PC-3 (cell line): ENCODE results near the gene EPS8. TPM values are rescaled to one million over a fixed set of nuclear protein-coding genes. Genes with fewer than 3 reads are reported as not detected.

Experiments used
- ATAC-seq: fragments of 200-7000 bp; cut with Tn5 transposase; 2 replicates; pipeline ENCODE4 v1.9.1; 2020; ENCODE audit warnings: mild to moderate bottlenecking, moderate library complexity
- BruUV-seq: library from RNA; stranded (reverse); fragments of 400-500 nt; replicated peaks from 2 replicates; lab custom pipeline; 2021; lab: Mats Ljungman, UMichigan
- CTCF ChIA-PET: fragments of 300-600 bp; sonication (Branson Sonifier 250); formaldehyde crosslinking; loops from one replicate; lab custom pipeline; 2022; ENCODE audit warnings: antibody characterized with exemption; lab: Charles Lee
- POLR2A ChIA-PET: fragments of 300-600 bp; sonication (Branson Sonifier 250); formaldehyde crosslinking; loops from one replicate; lab custom pipeline; 2022; ENCODE audit warnings: antibody characterized with exemption; ENCODE audit not compliant: unreplicated experiment; lab: Charles Lee
- DNase-seq: peaks from one replicate; pipeline ENCODE4 v3.0.0-alpha.2; 2015
- H2AFZ ChIP-seq: fragments of 300-600 bp; sonication (generic); 2 replicates; pipeline ENCODE4 v1.6.0; 2016; ENCODE audit warnings: antibody characterized with exemption, low read length
- H3F3A ChIP-seq: fragments of 300-600 bp; sonication (generic); one replicate; pipeline ENCODE4 v1.6.0; 2017; ENCODE audit warnings: antibody characterized with exemption, low read length, control low read depth, mild to moderate bottlenecking; ENCODE audit not compliant: unreplicated experiment
- H3K27ac ChIP-seq: fragments of 300-600 bp; sonication (generic); 2 replicates; pipeline ENCODE4 v1.5.1; 2016; ENCODE audit warnings: mild to moderate bottlenecking, low read length
- H3K27me3 ChIP-seq: fragments of 300-600 bp; sonication (generic); 2 replicates; pipeline ENCODE4 v1.6.1; 2016; ENCODE audit warnings: low read length, mixed read lengths
- H3K36me3 ChIP-seq: fragments of 300-600 bp; sonication (generic); 2 replicates; pipeline ENCODE4 v1.6.1; 2016; ENCODE audit warnings: low read depth, mixed run types, low read length, mixed read lengths
- H3K4me1 ChIP-seq: fragments of 300-600 bp; sonication (generic); 2 replicates; pipeline ENCODE4 v1.5.1; 2016; ENCODE audit warnings: low read length; ENCODE audit not compliant: insufficient read depth
- H3K4me2 ChIP-seq: fragments of 300-600 bp; sonication (generic); 2 replicates; pipeline ENCODE4 v1.6.0; 2016; ENCODE audit warnings: low read length
- H3K4me3 ChIP-seq: fragments of 300-600 bp; sonication (generic); 2 replicates; pipeline ENCODE4 v1.5.1; 2016; ENCODE audit warnings: mild to moderate bottlenecking, low read length, mixed read lengths
- H3K79me2 ChIP-seq: fragments of 300-600 bp; sonication (generic); 2 replicates; pipeline ENCODE4 v1.6.1; 2017; ENCODE audit warnings: low read length, mixed read lengths
- H3K9ac ChIP-seq: fragments of 300-600 bp; sonication (generic); 2 replicates; pipeline ENCODE4 v1.6.0; 2016; ENCODE audit warnings: mild to moderate bottlenecking, low read length
- H3K9me2 ChIP-seq: fragments of 300-600 bp; sonication (generic); replicated peaks from 2 replicates; pipeline ENCODE4 v1.6.1; 2016; ENCODE audit warnings: mixed run types, low read length, mixed read lengths
- H3K9me3 ChIP-seq: fragments of 300-600 bp; sonication (generic); 2 replicates; pipeline ENCODE4 v1.6.1; 2016; ENCODE audit warnings: low read length, mixed read lengths
- H4K20me1 ChIP-seq: fragments of 300-600 bp; sonication (generic); 2 replicates; pipeline ENCODE4 v1.6.1; 2016; ENCODE audit warnings: low read length, mixed read lengths
- EZH2 ChIP-seq: fragments of 300-600 bp; sonication (generic); IDR thresholded peaks from one replicate; pipeline ENCODE4 v1.6.1; 2017; ENCODE audit warnings: antibody characterized with exemption, mild to moderate bottlenecking, low read length; ENCODE audit not compliant: unreplicated experiment
- EZH2phosphoT487 ChIP-seq: fragments of 300-600 bp; sonication (generic); IDR thresholded peaks from 2 replicates; pipeline ENCODE4 v1.6.1; 2018; ENCODE audit warnings: mild to moderate bottlenecking, antibody characterized with exemption, low read length, borderline replicate concordance
- intact Hi-C: fragments of 100-400 bp; cut with micrococcal nuclease; formaldehyde crosslinking; loops from 2 replicates; pipeline ENCODE4 v1.9.0; 2023
- total RNA-seq: library from RNA; depleted of rRNA; stranded (reverse); fragments of >200 nt; gene quantifications from 2 replicates; pipeline ENCODE4 v1.2.3, GENCODE V29; 2014
- TF ChIP-seq, protein P1 (sequence below): fragments of 300-600 bp; sonication (generic); conservative IDR thresholded peaks from 2 replicates; pipeline ENCODE4 v1.5.1; 2017; ENCODE audit warnings: antibody characterized with exemption, low read depth, mild to moderate bottlenecking, low read length

Gene EPS8
- total RNA-seq, 1 experiment from 2014 or later, result 47.4 TPM

DNA sequence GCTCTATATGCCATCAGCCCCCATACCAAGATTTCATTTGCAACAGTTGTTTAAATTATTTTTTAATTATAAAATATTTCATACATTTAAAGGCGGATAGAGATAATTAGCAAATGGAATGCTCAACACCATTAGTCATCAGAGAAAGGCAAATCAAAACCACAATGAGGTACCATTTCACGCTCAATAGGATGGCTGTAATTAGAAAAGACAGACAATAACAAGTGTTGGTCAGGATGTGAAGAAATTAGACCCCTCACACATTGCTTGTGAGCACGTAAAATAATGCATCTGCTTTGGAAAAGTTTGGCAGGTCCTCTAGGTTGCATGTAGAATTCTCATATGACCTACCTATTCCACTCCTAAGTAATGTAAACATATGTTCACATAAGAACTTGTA, 35.3 kb upstream of the EPS8 start:
- ChIA-PET CTCF (no interaction called here), POLR2A (no interaction called here)
- no peak overlapping the region for H2AFZ ChIP-seq
- no peaks in the 10 kb centered on the region for H3K9me2 ChIP-seq
- no TSS peak for BruUV-seq
- DNase-seq, result no peak
- H3K9ac ChIP-seq, result no peak overlapping the region
- H4K20me1 ChIP-seq, result no peaks in the 10 kb centered on the region
- H3K4me1 ChIP-seq, result peaks cover 6% of the 10 kb centered on the region
- no peaks in the 10 kb centered on the region for H3K79me2 ChIP-seq
- H3F3A ChIP-seq, result no peaks in the 10 kb centered on the region
- no peak for TF ChIP-seq EZH2
- TF ChIP-seq, protein P1, sequence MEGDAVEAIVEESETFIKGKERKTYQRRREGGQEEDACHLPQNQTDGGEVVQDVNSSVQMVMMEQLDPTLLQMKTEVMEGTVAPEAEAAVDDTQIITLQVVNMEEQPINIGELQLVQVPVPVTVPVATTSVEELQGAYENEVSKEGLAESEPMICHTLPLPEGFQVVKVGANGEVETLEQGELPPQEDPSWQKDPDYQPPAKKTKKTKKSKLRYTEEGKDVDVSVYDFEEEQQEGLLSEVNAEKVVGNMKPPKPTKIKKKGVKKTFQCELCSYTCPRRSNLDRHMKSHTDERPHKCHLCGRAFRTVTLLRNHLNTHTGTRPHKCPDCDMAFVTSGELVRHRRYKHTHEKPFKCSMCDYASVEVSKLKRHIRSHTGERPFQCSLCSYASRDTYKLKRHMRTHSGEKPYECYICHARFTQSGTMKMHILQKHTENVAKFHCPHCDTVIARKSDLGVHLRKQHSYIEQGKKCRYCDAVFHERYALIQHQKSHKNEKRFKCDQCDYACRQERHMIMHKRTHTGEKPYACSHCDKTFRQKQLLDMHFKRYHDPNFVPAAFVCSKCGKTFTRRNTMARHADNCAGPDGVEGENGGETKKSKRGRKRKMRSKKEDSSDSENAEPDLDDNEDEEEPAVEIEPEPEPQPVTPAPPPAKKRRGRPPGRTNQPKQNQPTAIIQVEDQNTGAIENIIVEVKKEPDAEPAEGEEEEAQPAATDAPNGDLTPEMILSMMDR, result no peak
- TF ChIP-seq EZH2phosphoT487, result no peak
- intact Hi-C loops, result no loop called here
- no peak overlapping the region for H3K27ac ChIP-seq
- H3K27me3 ChIP-seq, result no peaks in the 10 kb centered on the region
- H3K9me3 ChIP-seq, result no peaks in the 10 kb centered on the region
- ATAC-seq, result no peak
- H3K4me2 ChIP-seq, result no peak overlapping the region
- no peaks in the 10 kb centered on the region for H3K36me3 ChIP-seq
- no peak overlapping the region for H3K4me3 ChIP-seq

DNA sequence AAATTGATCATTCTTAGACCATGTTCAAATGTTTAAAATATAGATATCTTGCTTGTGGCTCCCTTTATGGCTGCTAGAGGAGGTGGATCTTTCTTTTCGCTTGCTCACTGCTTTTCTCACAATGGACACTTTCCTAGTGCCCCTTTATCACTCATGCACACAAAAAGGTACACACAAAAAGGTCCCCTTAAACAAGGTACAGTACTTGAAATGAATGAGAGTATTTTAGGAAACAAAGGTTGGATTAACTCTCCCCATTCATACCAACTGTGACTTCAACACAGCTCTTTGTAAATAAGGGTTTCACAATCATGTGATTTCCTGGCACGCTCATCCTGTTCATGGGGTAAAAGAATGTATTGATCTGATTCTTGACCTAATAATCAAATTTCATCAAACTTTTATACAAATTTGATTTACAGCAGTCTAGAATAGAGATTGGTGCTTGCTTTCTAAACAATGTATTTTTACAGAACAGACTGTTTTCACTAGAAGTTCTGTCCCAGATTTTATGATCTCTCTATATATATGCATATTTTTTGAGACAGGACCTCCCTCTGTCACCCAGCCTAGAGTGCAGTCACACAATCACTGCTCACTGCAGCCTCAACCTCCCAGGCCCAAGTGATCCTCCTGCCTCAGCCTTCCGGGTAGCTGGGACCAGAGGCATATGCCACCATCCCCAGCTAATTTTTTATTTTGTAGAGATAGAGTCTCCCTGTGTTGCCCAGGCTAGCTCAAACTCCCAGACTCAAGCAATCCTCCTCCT, 34.4 kb upstream of the EPS8 start:
- CTCF ChIA-PET, result no interaction called here
- no peaks in the 10 kb centered on the region for H3F3A ChIP-seq
- H3K27me3 ChIP-seq, result no peaks in the 10 kb centered on the region
- H3K79me2 ChIP-seq, result no peaks in the 10 kb centered on the region
- H3K9ac ChIP-seq, result no peak overlapping the region
- H3K4me2 ChIP-seq, result no peak overlapping the region
- H2AFZ ChIP-seq, result no peak overlapping the region
- H3K36me3 ChIP-seq, result no peaks in the 10 kb centered on the region
- no peaks in the 10 kb centered on the region for H3K9me3 ChIP-seq
- intact Hi-C loops, result no loop called here
- no peak for ATAC-seq
- no peaks in the 10 kb centered on the region for H3K9me2 ChIP-seq
- no peaks in the 10 kb centered on the region for H4K20me1 ChIP-seq
- TF ChIP-seq EZH2phosphoT487 (no peak), EZH2 (no peak)
- TF ChIP-seq, protein P1, result no peak
- DNase-seq, result no peak
- no peak overlapping the region for H3K4me3 ChIP-seq
- POLR2A ChIA-PET, result no interaction called here
- H3K27ac ChIP-seq, result no peak overlapping the region
- BruUV-seq, result no TSS peak
- peaks cover 16% of the 10 kb centered on the region for H3K4me1 ChIP-seq
